NOMO-1 treated with DMSO at 0.1 percent for 48 hours (cell line): Measurements from ENCODE around the gene KCNK6.
A peak's percentile ranks its signal among the peaks of the same experiment; 100 is the strongest.

Experiments
- DNase-seq: peaks from one replicate; lab custom pipeline; 2025; ENCODE audit not compliant: unreplicated experiment; lab: John Stamatoyannopoulos, UW

The KCNK6 gene

GRCh38 chr19:38319421-38320258 is at the start of gene KCNK6:
Gene KCNK6, plus strand, starts transcription at chr19:38319845. Its CDS starts 106 bp downstream, at chr19:38319951.
- peak; percentile 20 for DNase-seq

- no peak for DNase-seq
Measured at GRCh38 chr19:38270587-38271167, 49.0 kb upstream of the KCNK6 start.

DNA sequence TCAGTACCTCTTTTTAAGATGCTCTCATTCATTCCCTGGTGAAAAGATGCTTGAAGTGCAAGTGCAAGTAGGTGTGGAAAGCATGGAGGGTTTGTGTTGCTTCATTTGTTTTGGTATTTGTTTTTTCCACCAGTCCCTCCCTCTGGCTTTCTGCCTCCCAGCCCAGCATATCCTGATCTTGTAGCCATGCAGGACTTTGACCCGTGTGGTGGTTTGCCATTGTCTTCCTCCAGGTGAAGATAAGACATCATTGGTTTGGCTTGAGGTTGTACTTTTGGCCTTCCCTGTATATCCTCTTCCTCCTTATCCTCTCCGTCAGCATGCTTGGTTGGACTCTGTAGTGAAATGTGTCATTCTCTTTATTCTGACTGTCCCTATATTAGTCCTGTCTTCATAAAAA is 46.1 kb upstream of the KCNK6 start:
- DNase-seq = no peak

DNA sequence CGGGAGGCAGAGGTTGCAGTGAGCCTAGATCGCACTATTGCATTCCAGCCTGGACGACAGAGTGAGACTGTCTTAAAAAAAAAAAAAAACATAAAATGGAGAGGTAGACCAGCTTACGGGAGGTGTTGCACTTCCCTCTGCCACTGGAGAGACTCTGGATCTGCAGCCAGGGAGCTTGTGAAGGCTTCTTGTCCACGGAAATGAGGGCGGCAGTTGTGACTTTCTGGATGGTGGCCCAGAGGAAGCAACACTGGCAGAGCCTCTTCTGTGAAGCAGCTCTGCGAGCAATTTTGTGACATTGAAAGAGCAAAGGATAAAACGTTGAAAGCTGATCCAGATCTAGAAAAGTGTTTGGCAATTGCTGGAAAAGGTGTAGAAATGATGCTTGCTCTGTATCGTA is 44.9 kb upstream of the KCNK6 start:
- DNase-seq = no peak

DNA sequence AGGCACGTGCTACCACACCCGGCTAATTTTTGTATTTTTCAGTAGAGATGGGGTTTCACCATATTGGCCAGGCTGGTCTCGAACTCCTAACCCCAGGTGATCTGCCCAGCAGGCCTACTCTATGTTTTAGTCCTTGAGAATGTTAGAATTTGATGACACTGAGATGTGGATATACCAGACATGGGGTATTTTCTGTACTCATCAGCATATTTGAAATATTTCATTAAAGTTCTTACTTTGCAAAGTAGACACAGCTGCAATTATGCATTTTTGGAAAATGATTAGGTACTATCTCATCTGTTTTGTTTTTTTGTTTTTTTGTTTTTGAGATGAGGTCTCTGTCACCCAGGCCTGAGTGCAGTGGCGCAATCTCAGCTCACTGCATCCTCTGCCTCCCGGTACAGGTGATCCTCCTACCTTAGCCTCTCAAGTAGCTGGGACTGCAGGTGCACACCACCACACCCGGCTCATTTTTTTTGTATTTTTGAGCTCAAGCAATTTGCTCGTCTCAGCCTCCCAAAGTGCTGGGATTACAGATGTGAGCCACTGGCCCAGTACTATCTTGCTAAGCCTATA is 42.6 kb upstream of the KCNK6 start:
- no peak for DNase-seq

DNA sequence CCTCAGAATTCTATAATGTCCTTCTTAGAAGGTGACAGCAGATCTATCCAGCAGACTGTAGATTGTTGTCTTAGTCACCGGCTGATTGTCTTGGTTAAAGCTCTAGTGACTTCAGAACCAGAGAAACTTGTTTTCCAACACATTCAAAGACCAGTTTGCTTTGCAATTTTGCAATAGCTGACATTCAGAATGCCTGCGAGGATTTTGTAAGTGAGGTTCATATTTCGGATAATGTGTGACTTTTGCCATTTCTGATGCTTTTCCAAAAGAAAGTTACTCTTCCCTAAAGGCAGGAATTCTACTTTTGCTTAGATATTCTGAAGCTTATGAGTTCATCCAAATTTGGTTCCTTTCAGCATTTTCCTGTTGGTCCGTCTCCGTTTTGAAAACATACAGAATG is 42.1 kb upstream of the KCNK6 start:
- no peak for DNase-seq

DNA sequence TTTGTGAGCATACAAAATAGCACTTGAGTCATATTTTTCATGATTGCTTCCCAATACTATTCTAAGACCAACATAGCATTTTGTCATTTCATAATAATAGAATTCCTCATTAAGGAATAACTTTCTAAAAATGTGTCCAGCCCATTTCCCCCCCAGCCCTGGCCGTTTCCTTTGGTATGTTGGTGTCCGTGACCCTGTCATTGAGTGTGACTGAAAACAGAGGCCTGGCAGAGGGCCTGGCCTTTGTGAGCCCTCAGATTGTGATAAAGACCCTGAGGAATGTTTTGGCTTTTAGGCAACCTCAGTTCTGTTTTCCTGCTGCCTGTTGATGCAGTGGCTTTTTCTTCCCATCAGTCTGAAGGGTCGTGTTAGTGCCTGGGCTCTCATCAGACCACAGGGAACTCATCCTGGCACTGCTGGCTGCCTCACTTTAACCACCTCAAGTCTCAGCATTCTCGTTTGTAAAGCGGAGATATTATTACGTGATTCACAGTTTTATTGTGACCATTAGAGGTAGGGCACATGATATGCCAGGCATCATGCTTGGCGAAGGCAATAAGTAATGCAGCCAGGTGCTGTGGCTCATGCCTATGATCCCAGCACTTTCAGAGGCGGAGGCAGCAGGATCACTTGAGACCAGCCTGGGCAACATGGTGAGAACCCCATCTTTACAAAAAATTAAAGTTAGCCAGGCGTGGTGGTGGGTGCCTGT is 41.5 kb upstream of the KCNK6 start:
- no peak for DNase-seq

DNA sequence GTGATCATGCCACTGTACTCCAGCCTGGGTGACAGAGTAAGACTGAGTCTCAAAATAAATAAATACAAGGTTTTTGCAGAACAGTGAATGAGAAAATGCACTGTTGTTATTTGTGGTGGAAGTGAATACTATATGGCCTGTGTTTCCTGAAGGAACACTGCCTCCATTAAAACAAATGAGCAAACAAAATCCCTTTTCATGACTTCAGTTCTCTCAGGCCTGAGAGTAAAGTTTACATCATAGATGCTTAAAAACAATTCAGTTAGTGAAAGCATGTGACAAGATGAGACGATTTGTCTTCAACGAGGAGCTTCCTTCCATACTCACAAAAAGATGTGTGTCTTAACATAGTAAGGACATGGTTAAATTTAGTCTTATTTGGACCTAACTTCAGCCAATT is 40.9 kb upstream of the KCNK6 start:
- DNase-seq = no peak

GRCh38 chr19:38280030-38280921 is 39.4 kb upstream of the KCNK6 start:
- no peak for DNase-seq

DNA sequence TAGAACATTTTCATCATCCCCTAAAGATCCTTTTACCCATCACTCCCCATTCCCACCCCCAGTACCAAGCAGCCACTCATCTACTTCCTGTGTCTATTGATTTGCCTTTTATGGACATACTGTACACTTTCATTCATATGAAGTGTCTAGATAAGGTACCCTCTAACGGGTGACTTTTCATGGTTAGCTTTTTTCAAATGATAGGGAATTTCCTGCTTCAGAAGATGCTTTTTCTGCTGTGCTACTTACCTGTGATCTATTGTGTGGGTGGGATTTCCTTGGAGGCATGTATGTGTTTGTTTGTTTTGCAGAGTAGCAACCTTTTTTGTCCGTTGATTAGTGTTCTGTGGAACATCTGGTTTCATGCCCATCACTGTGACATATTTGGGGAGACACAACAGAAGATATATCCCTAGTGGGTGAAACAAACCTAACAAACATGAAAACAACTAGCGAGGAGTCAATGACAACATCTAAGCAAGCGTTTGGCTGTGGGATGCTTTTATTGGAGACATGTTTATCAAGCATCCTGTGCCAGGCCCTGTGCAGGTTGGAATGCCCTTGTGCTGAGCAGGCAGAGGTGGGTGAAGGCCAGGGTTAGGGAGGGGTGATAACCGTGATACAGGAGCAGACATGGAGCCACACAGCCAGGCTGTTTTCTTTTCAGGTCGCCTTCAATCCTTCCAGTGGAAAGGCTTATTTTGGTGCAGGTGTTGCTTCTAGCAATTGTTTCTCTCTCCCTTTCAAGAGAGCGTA is 37.7 kb upstream of the KCNK6 start:
- DNase-seq = no peak

DNA sequence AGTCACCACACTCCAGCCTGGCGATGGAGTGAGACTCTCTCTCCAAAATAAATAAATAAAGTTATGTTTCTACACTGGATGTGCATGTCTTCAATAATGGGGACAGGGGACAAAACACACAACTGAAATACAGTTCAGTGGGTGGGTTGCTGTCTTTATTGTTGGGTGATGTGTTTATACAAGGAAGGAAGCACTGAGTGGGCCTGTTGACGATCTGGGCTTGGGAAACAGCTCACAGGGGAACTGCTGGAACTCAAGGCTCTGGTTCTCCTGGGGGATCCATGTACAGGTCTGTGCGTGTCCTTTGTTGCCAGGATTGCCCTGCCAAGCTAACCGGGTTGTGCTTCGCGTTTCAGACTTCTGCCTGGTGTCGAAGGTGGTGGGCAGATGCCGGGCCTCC is 36.4 kb upstream of the KCNK6 start:
- DNase-seq = no peak

GRCh38 chr19:38284422-38284821 is 35.2 kb upstream of the KCNK6 start:
- peak; percentile 52 for DNase-seq

- DNase-seq = no peak
Measured at GRCh38 chr19:38285567-38285966, 34.1 kb upstream of the KCNK6 start.

DNA sequence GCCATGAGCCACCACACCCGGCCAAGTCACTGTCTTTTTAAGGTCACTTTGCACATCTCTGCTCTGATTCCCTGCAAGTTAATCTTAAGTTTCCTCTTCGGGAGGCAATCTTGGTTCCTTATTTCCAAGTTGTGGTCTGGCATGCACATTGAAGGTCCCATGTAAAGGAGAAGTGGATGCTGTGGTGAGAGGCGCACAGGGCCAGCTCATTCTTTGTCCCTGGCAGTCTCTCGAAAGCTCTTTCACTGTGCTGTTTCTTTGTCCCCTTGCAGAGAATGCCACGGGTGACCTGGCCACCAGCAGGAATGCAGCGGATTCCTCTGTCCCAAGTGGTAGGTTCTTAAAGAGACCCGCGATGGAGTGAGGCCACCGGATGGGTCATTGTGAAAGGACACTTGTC is 32.0 kb upstream of the KCNK6 start:
- DNase-seq = peak; percentile 88

DNA sequence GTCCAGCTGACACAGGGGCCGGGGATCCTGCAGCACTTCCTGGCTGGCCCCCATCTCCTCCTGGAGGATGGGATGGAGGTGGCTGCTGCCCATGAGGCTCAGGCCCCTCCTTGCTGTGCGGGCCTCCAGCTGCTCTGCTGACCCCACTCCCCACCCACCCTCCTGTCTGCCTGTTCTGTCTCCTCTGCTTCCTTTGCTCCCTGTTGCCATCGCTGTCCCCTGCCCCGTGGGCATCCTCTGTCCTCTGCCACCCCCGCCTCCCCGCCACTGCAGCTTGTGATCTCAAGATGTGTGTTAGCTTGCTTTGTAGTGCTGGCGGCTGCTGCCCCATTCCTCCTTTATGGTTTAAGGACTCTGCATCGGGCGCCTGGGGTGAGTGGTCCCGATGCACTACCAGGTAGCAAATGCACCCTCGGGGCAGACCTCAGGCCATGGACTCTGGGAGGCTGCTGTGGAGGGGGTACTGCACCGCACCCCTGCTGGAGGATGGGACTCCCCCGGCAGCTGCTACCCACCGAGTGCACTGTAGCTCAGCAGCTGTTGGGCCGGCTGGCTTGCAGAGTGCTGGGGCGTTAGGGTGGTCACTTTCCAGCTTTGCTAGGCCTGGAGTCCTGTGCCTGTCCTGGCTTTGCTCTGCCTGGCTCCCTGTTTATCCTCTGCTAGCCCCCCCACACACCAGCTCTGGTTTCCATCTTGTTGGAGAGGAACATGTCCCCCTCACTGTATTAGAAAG is 31.4 kb upstream of the KCNK6 start:
- DNase-seq = no peak

DNA sequence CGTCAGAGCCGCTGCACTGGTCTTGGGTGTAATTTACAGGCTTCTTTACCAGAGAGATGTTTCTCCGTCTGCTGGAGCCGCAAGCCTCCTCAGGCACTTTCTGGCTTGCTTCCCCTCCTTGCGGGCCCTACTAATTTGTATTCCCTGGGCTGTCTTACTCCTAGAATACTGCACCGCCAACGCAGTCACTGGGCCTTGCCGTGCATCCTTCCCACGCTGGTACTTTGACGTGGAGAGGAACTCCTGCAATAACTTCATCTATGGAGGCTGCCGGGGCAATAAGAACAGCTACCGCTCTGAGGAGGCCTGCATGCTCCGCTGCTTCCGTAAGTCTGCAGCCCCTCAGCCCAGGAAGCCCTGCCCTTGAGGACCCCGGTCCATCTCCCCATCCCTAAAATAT is 29.7 kb upstream of the KCNK6 start:
- DNase-seq = no peak

DNA sequence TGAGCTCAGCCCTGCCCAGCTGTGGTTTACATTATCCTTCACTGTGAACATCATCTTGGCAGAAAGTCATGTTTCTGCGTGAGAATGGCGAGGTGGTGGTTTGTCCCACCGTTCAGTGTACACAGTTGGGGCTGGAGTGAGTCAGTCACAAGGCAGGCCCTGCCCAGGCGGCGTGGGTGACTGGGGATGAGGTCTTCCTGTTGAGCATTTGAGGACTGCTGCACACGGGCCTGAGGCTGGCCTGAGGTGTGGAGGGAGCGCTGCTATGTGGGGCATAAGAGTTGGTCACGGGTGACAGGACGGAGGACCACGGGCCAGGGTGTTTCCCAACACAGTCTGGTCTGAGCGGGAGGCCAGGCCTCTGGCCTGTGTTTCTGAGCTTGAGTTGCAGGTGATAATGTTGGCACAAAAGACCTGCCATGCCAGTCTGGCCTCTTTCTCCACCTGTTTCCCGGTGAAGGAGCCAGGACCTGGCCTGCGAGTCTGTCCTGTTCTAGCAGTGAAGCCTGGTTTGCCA is 29.0 kb upstream of the KCNK6 start:
- DNase-seq = no peak

DNA sequence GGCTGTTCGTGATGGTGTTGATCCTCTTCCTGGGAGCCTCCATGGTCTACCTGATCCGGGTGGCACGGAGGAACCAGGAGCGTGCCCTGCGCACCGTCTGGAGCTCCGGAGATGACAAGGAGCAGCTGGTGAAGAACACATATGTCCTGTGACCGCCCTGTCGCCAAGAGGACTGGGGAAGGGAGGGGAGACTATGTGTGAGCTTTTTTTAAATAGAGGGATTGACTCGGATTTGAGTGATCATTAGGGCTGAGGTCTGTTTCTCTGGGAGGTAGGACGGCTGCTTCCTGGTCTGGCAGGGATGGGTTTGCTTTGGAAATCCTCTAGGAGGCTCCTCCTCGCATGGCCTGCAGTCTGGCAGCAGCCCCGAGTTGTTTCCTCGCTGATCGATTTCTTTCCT is 27.8 kb upstream of the KCNK6 start:
- no peak for DNase-seq

DNA sequence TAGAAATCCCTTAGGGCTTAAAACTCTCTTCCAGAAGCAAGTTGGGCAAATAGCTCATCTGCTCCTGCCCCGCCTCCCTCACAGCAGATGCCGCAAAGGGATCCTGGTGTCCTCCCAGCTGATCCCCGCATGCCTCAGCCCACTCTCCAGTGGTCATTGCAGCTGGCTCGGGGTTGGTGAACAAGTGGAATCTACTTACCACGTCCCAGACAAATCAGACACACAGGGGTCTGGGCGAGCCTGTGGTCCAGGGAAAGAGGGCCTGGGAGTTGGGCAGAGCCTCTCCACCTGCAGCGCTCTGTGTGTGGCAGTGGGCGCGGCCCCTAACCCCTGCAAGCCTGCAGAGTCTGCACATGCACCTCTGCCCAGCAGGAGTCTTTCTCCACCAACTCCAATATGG is 26.4 kb upstream of the KCNK6 start:
- DNase-seq = no peak
